Small intestine (tissue), 7 donors: ENCODE measurements around the gene FTO. TPM values are rescaled to one million over a fixed set of nuclear protein-coding genes. Genes with fewer than 3 reads are reported as not detected.

Source experiments
- DNase-seq, 2 donors: peaks; one replicate each; pipeline versions ENCODE4 v3.0.0 to v3.0.0-alpha.2; 2013
- FAIRE-seq: peaks from 2 replicates; lab custom pipeline; 2012; peaks lifted over from hg19 to GRCh38; lab: Jason Lieb, UNC
- H3K27ac ChIP-seq, 3 donors: one replicate each; pipeline ENCODE4 v1.5.1; 2013; ENCODE audit warnings: low read length in 2 of 3, mild to moderate bottlenecking in 2 of 3, control low read depth in 1 of 3, inconsistent platforms in 1 of 3, low read depth in 1 of 3, moderate library complexity in 1 of 3
- H3K27me3 ChIP-seq, 3 donors: one replicate each; pipeline ENCODE4 v1.6.1; 2013; ENCODE audit warnings: low read length in 3 of 3, inconsistent platforms in 1 of 3; ENCODE audit not compliant: control insufficient read depth in 3 of 3, insufficient read depth in 3 of 3
- H3K36me3 ChIP-seq, 3 donors: one replicate each; pipeline ENCODE4 v1.6.1; 2013; ENCODE audit warnings: low read length in 3 of 3, inconsistent platforms in 1 of 3, low read depth in 1 of 3, mild to moderate bottlenecking in 1 of 3, moderate library complexity in 1 of 3; ENCODE audit not compliant: control insufficient read depth in 3 of 3, insufficient read depth in 2 of 3
- H3K4me1 ChIP-seq, 3 donors: one replicate each; pipeline ENCODE4 v1.6.1; 2013; ENCODE audit warnings: low read length in 2 of 3, inconsistent platforms in 1 of 3, low read depth in 1 of 3, mild to moderate bottlenecking in 1 of 3, moderate library complexity in 1 of 3; ENCODE audit not compliant: control insufficient read depth in 3 of 3, insufficient read depth in 2 of 3
- H3K4me3 ChIP-seq, 3 donors: one replicate each; pipeline ENCODE4 v1.5.1; 2013; ENCODE audit warnings: low read length in 3 of 3, control low read depth in 1 of 3, inconsistent platforms in 1 of 3, low read depth in 1 of 3, mild to moderate bottlenecking in 1 of 3, moderate library complexity in 1 of 3
- H3K9me3 ChIP-seq, 2 donors: one replicate each; pipeline ENCODE4 v1.6.1; 2013; ENCODE audit warnings: low read depth in 1 of 2, low read length in 1 of 2; ENCODE audit not compliant: control insufficient read depth in 2 of 2, insufficient read depth in 1 of 2
- WGBS, 3 donors: extraction: QIAGEN DNeasy Blood & Tissue Kit; methylation state at CpG; one replicate each; pipeline ENCODE4 v1.1.7; 2013; 5-methylcytosine and 5-hydroxymethylcytosine counted together
- polyA plus RNA-seq, 4 donors: library from polyadenylated mRNA; stranded (reverse) in 3 of 4; unstranded in 1 of 4; fragments of 200-250 nt in 3 of 4; fragments of 120-200 nt in 1 of 4; gene quantifications; one replicate each; pipeline versions ENCODE4 v1.2.1 to v1.2.3, GENCODE V29; 2013
- donor health status: healthy with polysubstance abuse.
- donor health status: control.
- donor health status: control.
- donor health status: Bipolar disorder and iron deficiency.
- donor health status: healthy.

The FTO gene
- polyA plus RNA-seq, 4 donors, result 5.4 to 36.8 (median 12.2) TPM

DNA sequence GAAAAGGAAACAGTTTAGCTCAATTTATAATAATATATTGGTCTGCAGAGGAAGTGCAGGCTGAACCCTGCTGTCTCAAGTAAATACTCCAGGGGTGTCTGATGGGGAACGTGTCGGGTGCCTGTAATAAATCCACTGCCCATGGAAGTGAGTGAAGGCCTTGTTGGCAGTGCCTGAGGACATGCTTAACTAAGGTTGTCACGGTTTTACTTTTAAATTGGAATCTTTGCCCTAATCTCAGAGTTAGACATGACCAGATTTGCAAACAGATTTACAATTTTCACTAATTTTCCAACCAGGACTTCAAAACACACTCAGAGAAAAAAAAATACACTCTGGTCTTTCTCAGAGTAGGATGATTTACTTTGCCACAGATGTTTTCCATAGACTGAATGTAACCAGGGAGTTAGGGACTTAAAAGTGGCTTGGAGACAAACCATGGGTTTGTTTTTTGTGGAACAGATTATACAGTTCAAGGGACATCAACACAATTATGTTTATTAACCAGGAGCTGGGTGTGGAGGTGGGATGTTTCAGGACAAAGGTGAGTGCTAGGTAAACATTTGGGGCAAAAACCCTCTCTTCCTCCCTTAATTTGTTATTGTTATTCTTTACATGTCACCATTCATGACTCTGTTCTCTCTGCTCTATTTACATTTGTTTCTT lies 144.5 kb downstream of the FTO start:
- Histone ChIP-seq H3K27ac (no peak overlapping the region), H3K4me1 (peaks cover 0 to 6% (median 5%) of the 10 kb centered on the region in 3 donors), H3K27me3 (no peaks in the 10 kb centered on the region), H3K4me3 (no peak overlapping the region), H3K36me3 (peaks cover 0 to 3% (median 0%) of the 10 kb centered on the region in 3 donors), H3K9me3 (no peaks in the 10 kb centered on the region)
- 45 to 49% (median 48%) methylated on average over 3 of the region's 3 CpGs for WGBS, 3 donors
- no peak for FAIRE-seq
- DNase-seq, result peak in 1 of 2 donors; percentile 11

- Histone ChIP-seq H3K27me3 (no peaks in the 10 kb centered on the region), H3K4me3 (no peak overlapping the region), H3K36me3 (peaks cover 0 to 3% (median 0%) of the 10 kb centered on the region in 3 donors), H3K9me3 (no peaks in the 10 kb centered on the region), H3K4me1 (peaks cover 0 to 6% (median 5%) of the 10 kb centered on the region in 3 donors), H3K27ac (no peak overlapping the region)
- FAIRE-seq (no peak), DNase-seq (no peak)
- WGBS, 3 donors, result 97 to 100% (median 100%) methylated on average over 1 of the region's 1 CpG
Measured at GRCh38 chr16:53848950-53849349, 145.0 kb downstream of the FTO start.

DNA sequence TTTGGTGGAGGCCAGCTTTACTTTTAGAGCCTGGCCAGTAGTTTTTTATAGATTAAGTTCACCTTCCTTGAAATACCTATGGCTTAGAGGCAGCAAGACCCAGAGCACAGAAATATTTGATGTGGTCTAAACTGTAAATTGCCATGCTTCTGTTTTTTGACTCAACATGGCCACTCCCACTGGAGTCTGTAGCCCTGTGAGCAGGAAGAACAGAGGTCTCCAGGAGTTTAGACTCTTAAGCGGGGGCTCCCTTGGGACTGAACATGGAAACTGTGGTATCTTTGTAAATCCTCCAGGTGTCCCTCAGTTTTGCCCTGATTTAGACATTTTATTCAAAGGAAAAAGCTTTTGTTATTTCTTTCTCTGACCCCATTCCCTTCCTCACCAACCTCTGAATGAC lies 145.6 kb downstream of the FTO start:
- H3K4me1 ChIP-seq, result peaks cover 0 to 6% (median 5%) of the 10 kb centered on the region in 3 donors
- 88 to 100% (median 90%) methylated on average over 1 of the region's 1 CpG for WGBS, 3 donors
- peaks cover 0 to 3% (median 0%) of the 10 kb centered on the region in 3 donors for H3K36me3 ChIP-seq
- no peaks in the 10 kb centered on the region for H3K9me3 ChIP-seq
- FAIRE-seq, result no peak
- H3K4me3 ChIP-seq, result no peak overlapping the region
- DNase-seq, result no peak
- no peak overlapping the region for H3K27ac ChIP-seq
- no peaks in the 10 kb centered on the region for H3K27me3 ChIP-seq

DNA sequence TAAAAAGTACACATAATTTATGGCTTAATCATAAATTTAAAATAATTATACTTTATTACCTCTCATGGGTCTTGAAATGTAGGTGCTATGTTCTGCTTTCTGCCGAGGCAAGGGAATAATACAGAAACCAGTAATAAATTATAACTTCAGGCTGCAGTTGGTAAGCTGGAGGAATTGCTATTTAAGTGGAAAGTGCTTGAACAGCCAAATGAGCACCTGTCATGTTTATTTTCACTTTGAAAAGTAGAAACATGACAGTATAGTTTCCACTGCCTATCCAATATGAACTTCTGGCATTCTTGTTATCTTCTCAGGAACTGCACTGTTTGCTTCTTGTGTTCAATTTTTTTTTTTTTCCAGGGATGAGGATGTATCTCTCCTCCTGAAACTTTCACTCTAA lies 146.0 kb downstream of the FTO start:
- H3K9me3 ChIP-seq, result no peaks in the 10 kb centered on the region
- no peak for DNase-seq
- 42 to 67% (median 43%) methylated on average over 1 of the region's 1 CpG for WGBS, 3 donors
- H3K4me1 ChIP-seq, result peaks cover 0 to 6% (median 5%) of the 10 kb centered on the region in 3 donors
- FAIRE-seq, result no peak
- no peak overlapping the region for H3K27ac ChIP-seq
- H3K36me3 ChIP-seq, result peaks cover 0 to 3% (median 0%) of the 10 kb centered on the region in 3 donors
- H3K4me3 ChIP-seq, result no peak overlapping the region
- H3K27me3 ChIP-seq, result no peaks in the 10 kb centered on the region

- Histone ChIP-seq H3K9me3 (no peaks in the 10 kb centered on the region), H3K4me3 (no peak overlapping the region), H3K4me1 (peaks cover 0 to 6% (median 5%) of the 10 kb centered on the region in 3 donors), H3K27me3 (no peaks in the 10 kb centered on the region), H3K36me3 (no peaks in the 10 kb centered on the region), H3K27ac (no peak overlapping the region)
- FAIRE-seq, result no peak
- no peak for DNase-seq
- WGBS, 3 donors, result 96 to 97% (median 96%) methylated on average over 6 of the region's 6 CpGs
Measured at GRCh38 chr16:53852678-53853077, 148.7 kb downstream of the FTO start.

GRCh38 chr16:53855056-53855455 lies 151.1 kb downstream of the FTO start:
- Histone ChIP-seq H3K9me3 (no peaks in the 10 kb centered on the region), H3K27ac (no peak overlapping the region), H3K27me3 (no peaks in the 10 kb centered on the region), H3K4me1 (no peaks in the 10 kb centered on the region), H3K4me3 (no peak overlapping the region), H3K36me3 (no peaks in the 10 kb centered on the region)
- FAIRE-seq (no peak), DNase-seq (no peak)

GRCh38 chr16:53855511-53855910 lies 151.6 kb downstream of the FTO start:
- WGBS, 3 donors, result 99 to 100% (median 100%) methylated on average over 1 of the region's 1 CpG
- no peak overlapping the region for H3K4me3 ChIP-seq
- FAIRE-seq (no peak), DNase-seq (no peak)
- H3K27ac ChIP-seq, result no peak overlapping the region
- H3K4me1 ChIP-seq, result no peaks in the 10 kb centered on the region
- no peaks in the 10 kb centered on the region for H3K36me3 ChIP-seq
- no peaks in the 10 kb centered on the region for H3K27me3 ChIP-seq
- H3K9me3 ChIP-seq, result no peaks in the 10 kb centered on the region

- 88 to 97% (median 91%) methylated on average over 2 of the region's 2 CpGs for WGBS, 3 donors
Measured at GRCh38 chr16:53859995-53860540, 156.1 kb downstream of the FTO start.

More at GRCh38 chr16:53859995-53860540, 156.1 kb downstream of the FTO start:
- Histone ChIP-seq H3K27me3 (no peaks in the 10 kb centered on the region), H3K4me3 (no peak overlapping the region), H3K4me1 (no peaks in the 10 kb centered on the region), H3K27ac (no peak overlapping the region), H3K36me3 (peaks cover 0 to 3% (median 0%) of the 10 kb centered on the region in 3 donors), H3K9me3 (no peaks in the 10 kb centered on the region)
- DNase-seq, result no peak
- FAIRE-seq, result no peak
